Kidney epithelial cell (primary cell): Measurements from ENCODE around the gene TXK. TPM values are rescaled to one million over a fixed set of nuclear protein-coding genes. Genes with fewer than 3 reads are reported as not detected.

Experiments
- DNase-seq: peaks from one replicate; pipeline ENCODE4 v3.0.0-alpha.2; 2010; ENCODE audit warnings: low read depth
- H3K27me3 ChIP-seq: 2 replicates; pipeline ENCODE4 v1.6.0; 2011; ENCODE audit warnings: low read length; ENCODE audit not compliant: control insufficient read depth, insufficient read depth
- H3K36me3 ChIP-seq: 2 replicates; pipeline ENCODE4 v1.5.1; 2011; ENCODE audit warnings: low read length; ENCODE audit not compliant: control insufficient read depth, insufficient read depth
- H3K4me3 ChIP-seq: 2 replicates; pipeline ENCODE4 v1.5.1; 2011; ENCODE audit warnings: low read depth, mild to moderate bottlenecking, control low read depth, low read length
- total RNA-seq: library from RNA; depleted of rRNA; stranded (reverse); fragments of >200 nt; gene quantifications from 2 replicates; pipeline ENCODE4 v1.2.3, GENCODE V29; 2015
- TF ChIP-seq, protein P1 (sequence below): IDR thresholded peaks from 2 replicates; pipeline ENCODE4 v1.5.1; 2011; ENCODE audit warnings: mild to moderate bottlenecking, moderate library complexity, low read length, control low read depth, inconsistent platforms; ENCODE audit not compliant: insufficient read depth, poor library complexity, severe bottlenecking

TXK gene
- total RNA-seq, 1 donor from 2014 or later = 0.67 TPM

DNA sequence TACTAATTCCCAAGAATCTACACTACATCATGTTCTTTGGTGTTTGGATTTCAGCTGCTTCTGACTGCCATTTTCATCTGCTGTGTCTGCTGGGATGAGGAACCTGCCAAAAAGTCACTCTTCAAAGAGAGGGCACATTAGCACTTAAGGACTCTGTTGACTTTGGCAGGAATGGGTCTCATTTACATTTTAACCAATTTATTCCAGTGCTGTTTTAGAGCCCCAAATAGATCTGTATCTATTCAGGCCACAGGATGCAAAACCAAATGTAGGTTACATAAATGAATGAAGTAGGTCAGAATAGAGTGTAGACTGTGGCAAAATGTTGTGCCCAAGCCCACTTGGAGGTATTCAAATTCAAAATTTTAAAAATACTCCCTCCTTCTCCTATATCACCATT, 14.4 kb downstream of the TXK start:
- H3K27me3 ChIP-seq = no peaks in the 10 kb centered on the region
- H3K36me3 ChIP-seq = no peaks in the 10 kb centered on the region
- TF ChIP-seq, protein P1, sequence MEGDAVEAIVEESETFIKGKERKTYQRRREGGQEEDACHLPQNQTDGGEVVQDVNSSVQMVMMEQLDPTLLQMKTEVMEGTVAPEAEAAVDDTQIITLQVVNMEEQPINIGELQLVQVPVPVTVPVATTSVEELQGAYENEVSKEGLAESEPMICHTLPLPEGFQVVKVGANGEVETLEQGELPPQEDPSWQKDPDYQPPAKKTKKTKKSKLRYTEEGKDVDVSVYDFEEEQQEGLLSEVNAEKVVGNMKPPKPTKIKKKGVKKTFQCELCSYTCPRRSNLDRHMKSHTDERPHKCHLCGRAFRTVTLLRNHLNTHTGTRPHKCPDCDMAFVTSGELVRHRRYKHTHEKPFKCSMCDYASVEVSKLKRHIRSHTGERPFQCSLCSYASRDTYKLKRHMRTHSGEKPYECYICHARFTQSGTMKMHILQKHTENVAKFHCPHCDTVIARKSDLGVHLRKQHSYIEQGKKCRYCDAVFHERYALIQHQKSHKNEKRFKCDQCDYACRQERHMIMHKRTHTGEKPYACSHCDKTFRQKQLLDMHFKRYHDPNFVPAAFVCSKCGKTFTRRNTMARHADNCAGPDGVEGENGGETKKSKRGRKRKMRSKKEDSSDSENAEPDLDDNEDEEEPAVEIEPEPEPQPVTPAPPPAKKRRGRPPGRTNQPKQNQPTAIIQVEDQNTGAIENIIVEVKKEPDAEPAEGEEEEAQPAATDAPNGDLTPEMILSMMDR = no peak
- DNase-seq = no peak
- no peak overlapping the region for H3K4me3 ChIP-seq

DNA sequence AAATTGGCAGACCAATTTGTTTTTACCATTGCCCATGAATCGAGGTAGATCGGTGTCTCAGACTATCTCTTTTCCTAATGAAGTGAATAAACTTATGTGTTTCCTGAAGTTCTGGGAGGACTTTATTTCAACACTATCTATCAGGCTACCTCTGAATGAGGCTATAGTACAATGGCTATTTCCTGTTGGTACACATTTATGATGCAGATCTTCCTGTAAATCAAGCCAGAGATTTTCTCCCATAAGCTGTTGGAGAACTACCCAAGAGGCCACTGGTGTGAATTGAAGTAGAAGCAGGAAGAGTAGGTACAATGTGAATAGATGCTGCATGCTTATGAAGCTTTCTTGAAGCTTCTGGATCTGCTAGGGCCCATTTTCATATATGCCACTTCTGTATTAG, 16.0 kb downstream of the TXK start:
- Histone ChIP-seq H3K36me3 (no peaks in the 10 kb centered on the region), H3K27me3 (no peaks in the 10 kb centered on the region), H3K4me3 (no peak overlapping the region)
- TF ChIP-seq, protein P1 = no peak
- no peak for DNase-seq

DNA sequence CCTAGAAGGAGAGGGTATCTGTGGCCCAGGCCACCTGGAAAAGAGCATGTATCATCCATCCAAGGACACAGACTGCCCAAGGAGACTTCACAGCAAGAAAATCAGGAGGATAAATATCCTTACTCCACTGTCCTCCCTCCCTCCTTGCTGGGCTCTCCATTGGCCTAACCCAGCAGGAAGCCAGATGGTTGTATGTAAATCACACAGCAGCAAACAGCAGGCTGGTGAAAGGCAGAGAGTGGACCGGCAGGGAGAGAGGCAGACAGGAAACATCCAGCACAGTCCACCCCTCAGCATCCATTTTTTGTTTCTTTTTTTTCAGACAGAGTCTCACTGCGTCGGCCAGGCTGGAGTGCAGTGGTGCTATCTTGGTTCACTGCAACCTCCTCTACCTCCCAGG, 17.5 kb downstream of the TXK start:
- H3K36me3 ChIP-seq = no peaks in the 10 kb centered on the region
- no peak for DNase-seq
- H3K4me3 ChIP-seq = no peak overlapping the region
- H3K27me3 ChIP-seq = no peaks in the 10 kb centered on the region
- TF ChIP-seq, protein P1 = no peak

DNA sequence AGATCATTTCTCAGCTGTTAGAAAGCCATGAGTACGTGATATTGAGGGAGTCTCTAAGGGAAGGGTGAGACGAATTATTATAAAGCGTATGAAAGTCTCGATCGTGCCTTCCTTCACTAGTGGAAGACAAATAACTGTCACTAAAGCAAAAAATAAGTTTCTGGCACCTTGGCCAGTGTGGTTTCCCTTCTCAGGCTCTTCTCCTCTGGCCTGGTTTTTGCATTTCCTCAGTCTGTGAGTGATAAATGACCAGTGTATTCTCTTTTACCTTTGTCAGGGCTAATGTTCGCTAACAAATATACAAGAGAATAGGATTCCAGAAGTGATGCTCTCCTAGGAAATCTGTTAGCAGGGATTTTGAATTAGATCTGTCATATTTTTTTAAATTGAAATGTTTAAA, 19.6 kb downstream of the TXK start:
- TF ChIP-seq, protein P1 = no peak
- DNase-seq = no peak
- Histone ChIP-seq H3K4me3 (no peak overlapping the region), H3K27me3 (no peaks in the 10 kb centered on the region), H3K36me3 (no peaks in the 10 kb centered on the region)

DNA sequence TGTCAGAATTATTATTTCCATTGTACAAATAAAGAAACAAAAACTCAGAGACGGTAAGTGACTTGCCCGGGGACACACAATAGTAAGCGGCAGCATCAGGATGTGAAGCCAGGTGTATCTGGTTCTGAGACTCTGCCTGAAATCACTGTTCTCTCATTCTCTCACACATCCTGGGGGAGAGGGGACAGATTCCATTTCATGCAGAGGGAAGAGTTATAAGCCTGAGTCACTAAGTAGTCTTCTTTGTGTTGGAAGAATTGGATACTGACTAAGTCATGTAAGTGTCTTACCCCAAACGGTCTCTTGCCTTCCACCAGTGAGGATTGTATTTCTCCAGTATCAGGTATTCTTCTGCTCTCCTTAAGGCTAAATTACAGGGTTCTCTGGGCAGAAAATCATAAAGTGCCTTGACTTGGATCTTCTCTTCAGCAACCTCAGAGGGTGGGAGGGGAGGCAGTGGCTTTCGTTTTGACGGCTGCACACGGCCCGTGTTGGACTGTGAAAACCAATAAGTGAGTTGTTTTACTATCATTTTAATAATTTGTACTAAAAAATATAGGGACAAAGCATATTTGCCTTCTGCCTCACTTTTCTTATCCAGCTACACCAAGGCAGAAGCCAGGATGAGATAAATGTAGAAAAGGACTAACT, 21.9 kb downstream of the TXK start:
- H3K27me3 ChIP-seq = no peaks in the 10 kb centered on the region
- DNase-seq = no peak
- H3K4me3 ChIP-seq = no peak overlapping the region
- no peaks in the 10 kb centered on the region for H3K36me3 ChIP-seq
- TF ChIP-seq, protein P1 = no peak

DNA sequence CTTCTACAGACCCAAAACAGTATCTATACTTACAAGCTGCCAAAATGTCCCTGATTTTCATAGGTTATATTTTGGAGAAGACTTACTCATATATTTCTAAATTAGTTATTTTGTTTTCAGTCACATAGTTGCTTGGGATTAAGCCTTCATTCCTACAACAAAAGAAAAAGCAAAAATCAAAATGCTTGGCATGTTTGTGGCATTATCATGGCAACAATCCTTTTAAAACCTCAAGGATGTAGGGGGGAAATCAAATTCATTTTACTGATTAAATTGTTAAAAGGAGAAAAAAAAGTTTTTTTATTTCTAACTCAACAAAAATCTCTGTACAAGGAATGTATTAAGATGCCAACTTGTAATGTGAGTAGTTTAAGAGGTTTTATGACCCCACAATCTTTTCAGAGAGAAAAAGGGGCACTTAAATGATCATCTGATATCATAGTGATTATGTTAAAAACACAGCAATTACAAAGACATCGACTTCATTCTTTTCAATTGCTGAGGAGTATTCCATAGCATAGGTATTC, 23.5 kb downstream of the TXK start:
- no peak for DNase-seq
- Histone ChIP-seq H3K36me3 (no peaks in the 10 kb centered on the region), H3K4me3 (no peak overlapping the region), H3K27me3 (no peaks in the 10 kb centered on the region)
- TF ChIP-seq, protein P1 = no peak
